ENCODE results near the gene TTC33. TPM values are rescaled to one million over a fixed set of nuclear protein-coding genes. Genes with fewer than 3 reads are reported as not detected.

The TTC33 gene
- polyA plus RNA-seq, 1 donor from 2014 or later = 73.5 TPM

DNA sequence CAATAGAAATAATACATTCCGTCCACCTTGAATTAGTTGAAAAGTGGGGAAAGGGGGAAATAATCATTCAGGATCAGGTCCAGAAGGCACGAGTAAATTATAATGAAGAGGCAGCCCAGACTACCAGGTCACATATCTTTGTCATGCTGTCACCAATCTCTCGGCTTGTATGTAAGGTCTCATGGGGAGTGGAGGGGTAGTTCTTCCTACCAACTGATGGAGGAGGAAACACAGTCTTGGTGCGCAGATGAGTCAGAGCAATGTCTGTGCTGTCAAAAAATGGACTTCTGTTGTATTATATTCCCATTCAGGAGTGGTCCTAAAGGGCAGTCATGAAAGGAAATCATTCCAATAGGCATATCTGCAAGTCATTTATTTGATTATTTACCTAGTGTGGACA lies 240.3 kb downstream of the TTC33 start:
- Histone ChIP-seq H4K20me1 (ENCODE audit: insufficient read depth) (no peaks in the 10 kb centered on the region), H3K9ac (ENCODE audit: low read length) (no peak overlapping the region), H3K27me3 (ENCODE audit: insufficient read depth, low read depth, low read length) (no peaks in the 10 kb centered on the region), H3K27ac (ENCODE audit: low read length) (no peak overlapping the region), H3K79me2 (replicated peaks; ENCODE audit: insufficient read depth, low read length) (no peaks in the 10 kb centered on the region), H3K9me2 (ENCODE audit: insufficient read depth, low read length) (no peaks in the 10 kb centered on the region), H3K4me2 (ENCODE audit: low read length) (no peak overlapping the region), H3K36me3 (ENCODE audit: insufficient read depth, low read length) (no peaks in the 10 kb centered on the region), H3K4me3 (ENCODE audit: low read length) (no peak overlapping the region), H3K9me3 (ENCODE audit: low read length) (no peaks in the 10 kb centered on the region), H3F3A (ENCODE audit: insufficient read depth, low read length, poor library complexity, severe bottlenecking) (no peaks in the 10 kb centered on the region), H2AFZ (ENCODE audit: low read depth, low read length) (no peak overlapping the region)
- TF ChIP-seq SMC3 (conservative IDR thresholded peaks at IDR 0.05; ENCODE audit: poor library complexity) (no peak), MXI1 (conservative IDR thresholded peaks at IDR 0.05; ENCODE audit: poor library complexity, severe bottlenecking) (no peak), EP300 (conservative IDR thresholded peaks at IDR 0.05; ENCODE audit: poor library complexity, severe bottlenecking) (no peak), RAD21 (conservative IDR thresholded peaks at IDR 0.05) (no peak), POLR2AphosphoS5 (IDR thresholded peaks at IDR 0.05) (no peak), TAF1 (IDR thresholded peaks at IDR 0.05; ENCODE audit: low read depth) (no peak), EZH2 (IDR thresholded peaks at IDR 0.05; ENCODE audit: borderline replicate concordance, insufficient read depth, low read length, poor library complexity, severe bottlenecking) (no peak)
- TF ChIP-seq, protein P1, sequence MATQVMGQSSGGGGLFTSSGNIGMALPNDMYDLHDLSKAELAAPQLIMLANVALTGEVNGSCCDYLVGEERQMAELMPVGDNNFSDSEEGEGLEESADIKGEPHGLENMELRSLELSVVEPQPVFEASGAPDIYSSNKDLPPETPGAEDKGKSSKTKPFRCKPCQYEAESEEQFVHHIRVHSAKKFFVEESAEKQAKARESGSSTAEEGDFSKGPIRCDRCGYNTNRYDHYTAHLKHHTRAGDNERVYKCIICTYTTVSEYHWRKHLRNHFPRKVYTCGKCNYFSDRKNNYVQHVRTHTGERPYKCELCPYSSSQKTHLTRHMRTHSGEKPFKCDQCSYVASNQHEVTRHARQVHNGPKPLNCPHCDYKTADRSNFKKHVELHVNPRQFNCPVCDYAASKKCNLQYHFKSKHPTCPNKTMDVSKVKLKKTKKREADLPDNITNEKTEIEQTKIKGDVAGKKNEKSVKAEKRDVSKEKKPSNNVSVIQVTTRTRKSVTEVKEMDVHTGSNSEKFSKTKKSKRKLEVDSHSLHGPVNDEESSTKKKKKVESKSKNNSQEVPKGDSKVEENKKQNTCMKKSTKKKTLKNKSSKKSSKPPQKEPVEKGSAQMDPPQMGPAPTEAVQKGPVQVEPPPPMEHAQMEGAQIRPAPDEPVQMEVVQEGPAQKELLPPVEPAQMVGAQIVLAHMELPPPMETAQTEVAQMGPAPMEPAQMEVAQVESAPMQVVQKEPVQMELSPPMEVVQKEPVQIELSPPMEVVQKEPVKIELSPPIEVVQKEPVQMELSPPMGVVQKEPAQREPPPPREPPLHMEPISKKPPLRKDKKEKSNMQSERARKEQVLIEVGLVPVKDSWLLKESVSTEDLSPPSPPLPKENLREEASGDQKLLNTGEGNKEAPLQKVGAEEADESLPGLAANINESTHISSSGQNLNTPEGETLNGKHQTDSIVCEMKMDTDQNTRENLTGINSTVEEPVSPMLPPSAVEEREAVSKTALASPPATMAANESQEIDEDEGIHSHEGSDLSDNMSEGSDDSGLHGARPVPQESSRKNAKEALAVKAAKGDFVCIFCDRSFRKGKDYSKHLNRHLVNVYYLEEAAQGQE (IDR thresholded peaks at IDR 0.05; ENCODE audit: borderline replicate concordance) = no peak
- TF ChIP-seq, protein P2, sequence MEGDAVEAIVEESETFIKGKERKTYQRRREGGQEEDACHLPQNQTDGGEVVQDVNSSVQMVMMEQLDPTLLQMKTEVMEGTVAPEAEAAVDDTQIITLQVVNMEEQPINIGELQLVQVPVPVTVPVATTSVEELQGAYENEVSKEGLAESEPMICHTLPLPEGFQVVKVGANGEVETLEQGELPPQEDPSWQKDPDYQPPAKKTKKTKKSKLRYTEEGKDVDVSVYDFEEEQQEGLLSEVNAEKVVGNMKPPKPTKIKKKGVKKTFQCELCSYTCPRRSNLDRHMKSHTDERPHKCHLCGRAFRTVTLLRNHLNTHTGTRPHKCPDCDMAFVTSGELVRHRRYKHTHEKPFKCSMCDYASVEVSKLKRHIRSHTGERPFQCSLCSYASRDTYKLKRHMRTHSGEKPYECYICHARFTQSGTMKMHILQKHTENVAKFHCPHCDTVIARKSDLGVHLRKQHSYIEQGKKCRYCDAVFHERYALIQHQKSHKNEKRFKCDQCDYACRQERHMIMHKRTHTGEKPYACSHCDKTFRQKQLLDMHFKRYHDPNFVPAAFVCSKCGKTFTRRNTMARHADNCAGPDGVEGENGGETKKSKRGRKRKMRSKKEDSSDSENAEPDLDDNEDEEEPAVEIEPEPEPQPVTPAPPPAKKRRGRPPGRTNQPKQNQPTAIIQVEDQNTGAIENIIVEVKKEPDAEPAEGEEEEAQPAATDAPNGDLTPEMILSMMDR (IDR thresholded peaks at IDR 0.05; ENCODE audit: poor library complexity, severe bottlenecking) = no peak

DNA sequence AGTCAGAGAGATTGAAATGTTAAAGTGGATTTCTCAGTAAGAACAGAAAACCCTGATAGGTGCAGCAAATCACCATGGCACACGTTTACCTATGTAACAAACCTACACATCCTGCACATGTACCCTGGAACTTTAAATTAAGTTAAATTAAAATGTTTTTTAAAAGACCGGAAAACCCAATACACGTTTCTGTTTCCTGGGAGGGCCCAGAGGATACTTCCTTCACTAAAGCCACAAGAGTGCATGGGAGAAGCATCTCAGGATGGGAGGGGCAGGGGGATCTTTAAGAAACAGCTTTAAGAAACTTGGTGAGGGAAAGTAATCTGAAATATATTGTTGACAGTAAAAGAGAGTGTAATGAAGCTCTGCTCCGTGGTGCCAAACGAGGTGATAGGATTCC lies 240.8 kb downstream of the TTC33 start:
- H3K9me2 ChIP-seq (ENCODE audit: insufficient read depth, low read length) = no peaks in the 10 kb centered on the region
- H3F3A ChIP-seq (ENCODE audit: insufficient read depth, low read length, poor library complexity, severe bottlenecking) = no peaks in the 10 kb centered on the region
- H3K36me3 ChIP-seq (ENCODE audit: insufficient read depth, low read length) = no peaks in the 10 kb centered on the region
- H3K4me3 ChIP-seq (ENCODE audit: low read length) = no peak overlapping the region
- no peak overlapping the region for H3K27ac ChIP-seq (ENCODE audit: low read length)
- no peaks in the 10 kb centered on the region for H3K27me3 ChIP-seq (ENCODE audit: insufficient read depth, low read depth, low read length)
- no peak overlapping the region for H3K4me2 ChIP-seq (ENCODE audit: low read length)
- H3K9me3 ChIP-seq (ENCODE audit: low read length) = no peaks in the 10 kb centered on the region
- no peaks in the 10 kb centered on the region for H4K20me1 ChIP-seq (ENCODE audit: insufficient read depth)
- no peak for TF ChIP-seq RAD21 (conservative IDR thresholded peaks at IDR 0.05)
- TF ChIP-seq, protein P2 (IDR thresholded peaks at IDR 0.05; ENCODE audit: poor library complexity, severe bottlenecking) = no peak
- H3K9ac ChIP-seq (ENCODE audit: low read length) = no peak overlapping the region
- H2AFZ ChIP-seq (ENCODE audit: low read depth, low read length) = no peak overlapping the region
- H3K79me2 ChIP-seq (replicated peaks; ENCODE audit: insufficient read depth, low read length) = no peaks in the 10 kb centered on the region

Measured in neural cell (in vitro differentiated cells).